MCF 10A (cell line): Measurements from ENCODE around the gene PI16. TPM values are rescaled to one million over a fixed set of nuclear protein-coding genes. Genes with fewer than 3 reads are reported as not detected.

Experiments
- BruUV-seq: library from RNA; stranded (reverse); fragments of 400-500 nt; replicated peaks from 2 replicates; lab custom pipeline; 2021; lab: Mats Ljungman, UMichigan
- CTCF ChIA-PET: fragments of 300-600 bp; sonication (Branson Sonifier 250); formaldehyde crosslinking; extraction: SDS; loops from one replicate; lab custom pipeline; 2021; ENCODE audit warnings: antibody characterized with exemption, inconsistent platforms; lab: Yijun Ruan, JAX
- POLR2A ChIA-PET: fragments of 300-600, 350-650 bp; sonication (Branson Sonifier 250); formaldehyde crosslinking; extraction: SDS; loops from one replicate; lab custom pipeline; 2020; ENCODE audit warnings: antibody characterized with exemption, inconsistent platforms; lab: Yijun Ruan, JAX
- DNase-seq: peaks from one replicate; pipeline ENCODE4 v3.0.0-alpha.2; 2018; ENCODE audit not compliant: unreplicated experiment
- H3K27ac Mint-ChIP-seq: one replicate; pipeline ENCODE4 v1.8.0; 2022; ENCODE audit warnings: mild to moderate bottlenecking, low read depth, mixed read lengths; ENCODE audit not compliant: unreplicated experiment
- H3K27me3 Mint-ChIP-seq: one replicate; pipeline ENCODE4 v1.8.0; 2022; ENCODE audit warnings: mixed read lengths; ENCODE audit not compliant: insufficient read depth, unreplicated experiment
- H3K36me3 Mint-ChIP-seq: one replicate; pipeline ENCODE4 v1.8.0; 2022; ENCODE audit warnings: mild to moderate bottlenecking, moderate library complexity, mixed read lengths; ENCODE audit not compliant: insufficient read depth, unreplicated experiment
- H3K4me1 Mint-ChIP-seq: one replicate; pipeline ENCODE4 v1.8.0; 2022; ENCODE audit warnings: mixed read lengths; ENCODE audit not compliant: insufficient read depth, unreplicated experiment
- H3K4me3 Mint-ChIP-seq: one replicate; pipeline ENCODE4 v1.8.0; 2022; ENCODE audit warnings: mild to moderate bottlenecking, moderate library complexity, mixed read lengths; ENCODE audit not compliant: unreplicated experiment
- H3K9me3 Mint-ChIP-seq: one replicate; pipeline ENCODE4 v1.8.0; 2022; ENCODE audit warnings: mixed read lengths; ENCODE audit not compliant: unreplicated experiment
- CTCF ChIP-seq: fragments of 200-600 bp; IDR thresholded peaks from one replicate; pipeline ENCODE4 v1.8.0; 2022; ENCODE audit warnings: antibody characterized with exemption, mild to moderate bottlenecking; ENCODE audit not compliant: unreplicated experiment
- intact Hi-C: fragments of 100-400 bp; cut with micrococcal nuclease; formaldehyde crosslinking; loops from 2 replicates; pipeline ENCODE4 v1.14.1; 2022
- total RNA-seq: library from RNA; stranded (reverse); gene quantifications from 2 replicates; pipeline ENCODE4 v1.2.3, GENCODE V29; 2022

The PI16 gene
- total RNA-seq, 1 experiment from 2014 or later, result not detected

- H3K36me3 Mint-ChIP-seq, result peaks cover 16% of the 10 kb centered on the region
- H3K4me3 Mint-ChIP-seq, result no peak overlapping the region
- no TSS peak for BruUV-seq
- ChIA-PET CTCF (interaction anchor here (0.7 to 1.1 kb wide), 2 partner anchors 53 to 54 kb away, joined by 3 to 4 read pairs; no protein-coding TSS in a partner anchor), POLR2A (interaction anchor here (0.7 to 2.1 kb wide), 3 partner anchors 9 to 40 kb away, joined by 3 to 7 read pairs (median 3); partner anchors contain the start of gene MTCH1)
- no peak for DNase-seq
- intact Hi-C loops, result no loop called here
- no peak overlapping the region for H3K27ac Mint-ChIP-seq
- H3K27me3 Mint-ChIP-seq, result no peaks in the 10 kb centered on the region
- H3K9me3 Mint-ChIP-seq, result no peaks in the 10 kb centered on the region
- no peak for TF ChIP-seq CTCF
- H3K4me1 Mint-ChIP-seq, result peaks cover 39% of the 10 kb centered on the region
Measured at GRCh38 chr6:36964349-36964748, 9.8 kb downstream of the PI16 start.

GRCh38 chr6:36964908-36965307, 10.4 kb downstream of the PI16 start:
- H3K4me3 Mint-ChIP-seq, result no peak overlapping the region
- intact Hi-C loops, result no loop called here
- H3K9me3 Mint-ChIP-seq, result no peaks in the 10 kb centered on the region
- no peak for DNase-seq
- H3K36me3 Mint-ChIP-seq, result peaks cover 21% of the 10 kb centered on the region
- ChIA-PET POLR2A (interaction anchor here (0.7 to 2.1 kb wide), 4 partner anchors 9 to 40 kb away, joined by 3 to 7 read pairs (median 3); partner anchors contain the start of gene MTCH1), CTCF (interaction anchor here (1.1 kb wide), 1 partner anchor 53 kb away, joined by 4 read pairs; no protein-coding TSS in a partner anchor)
- BruUV-seq, result no TSS peak
- H3K27me3 Mint-ChIP-seq, result no peaks in the 10 kb centered on the region
- H3K27ac Mint-ChIP-seq, result no peak overlapping the region
- peaks cover 45% of the 10 kb centered on the region for H3K4me1 Mint-ChIP-seq
- TF ChIP-seq CTCF, result no peak

GRCh38 chr6:36967301-36967700, 12.8 kb downstream of the PI16 start:
- intact Hi-C loops, result no loop called here
- H3K27ac Mint-ChIP-seq, result no peak overlapping the region
- peaks cover 33% of the 10 kb centered on the region for H3K36me3 Mint-ChIP-seq
- peaks cover 28% of the 10 kb centered on the region for H3K4me1 Mint-ChIP-seq
- POLR2A ChIA-PET, result interaction anchor here (1.9 to 2.9 kb wide), 2 partner anchors 19 to 82 kb away, joined by 5 to 19 read pairs; partner anchors contain the start of genes C6orf89 and MTCH1
- no peaks in the 10 kb centered on the region for H3K9me3 Mint-ChIP-seq
- no TSS peak for BruUV-seq
- TF ChIP-seq CTCF, result no peak
- no peak for DNase-seq
- H3K27me3 Mint-ChIP-seq, result no peaks in the 10 kb centered on the region
- CTCF ChIA-PET, result interaction anchor here (1.2 kb wide), 1 partner anchor 35 kb away, joined by 3 read pairs; no protein-coding TSS in a partner anchor
- H3K4me3 Mint-ChIP-seq, result no peak overlapping the region

GRCh38 chr6:36967757-36968156, 13.2 kb downstream of the PI16 start:
- H3K4me3 Mint-ChIP-seq, result no peak overlapping the region
- peaks cover 36% of the 10 kb centered on the region for H3K36me3 Mint-ChIP-seq
- BruUV-seq, result no TSS peak
- POLR2A ChIA-PET, result interaction anchor here (0.6 to 2.9 kb wide), 2 partner anchors 18 to 53 kb away, joined by 3 to 19 read pairs; partner anchors contain the start of gene MTCH1
- no peaks in the 10 kb centered on the region for H3K9me3 Mint-ChIP-seq
- H3K4me1 Mint-ChIP-seq, result peaks cover 28% of the 10 kb centered on the region
- no peak for DNase-seq
- no peaks in the 10 kb centered on the region for H3K27me3 Mint-ChIP-seq
- CTCF ChIA-PET, result interaction anchor here (0.6 to 1.2 kb wide), 2 partner anchors 36 to 230 kb away, joined by 3 read pairs; no protein-coding TSS in a partner anchor
- H3K27ac Mint-ChIP-seq, result no peak overlapping the region
- intact Hi-C loops, result no loop called here
- no peak for TF ChIP-seq CTCF
